ENCODE results near the gene RASSF5.
A peak's percentile ranks its signal among the peaks of the same experiment; 100 is the strongest.
"Not testable (repeated sequence)": the region's sequence is repeated elsewhere in the genome, so short reads cannot be mapped to it uniquely, and the experiment has no call there.

RASSF5 gene

DNA sequence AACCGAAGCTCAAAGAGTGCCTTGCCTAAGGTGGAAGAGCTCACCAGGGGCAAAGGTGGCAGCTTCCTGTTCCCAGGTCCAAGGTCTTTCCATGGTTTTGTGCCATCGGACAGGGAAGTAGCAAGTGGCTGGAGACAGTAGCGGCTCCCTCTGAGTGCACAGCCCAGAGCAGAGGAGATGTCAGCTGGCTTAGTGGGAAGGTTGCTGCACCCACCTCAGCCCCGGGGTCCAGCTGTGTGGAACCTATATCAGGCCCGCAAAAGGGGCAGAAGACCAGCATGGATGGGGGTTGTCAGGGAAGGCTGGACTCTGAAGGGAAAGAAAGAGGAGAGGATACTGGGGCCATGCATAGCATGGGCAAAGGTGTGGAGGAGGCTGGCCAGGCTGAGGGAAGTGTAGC, 30.2 kb upstream of the RASSF5 start:
- no peak for DNase-seq

- DNase-seq: no peak
These were observed 29.6 kb upstream of the RASSF5 start for GRCh38 chr1:206477581-206478380.

DNA sequence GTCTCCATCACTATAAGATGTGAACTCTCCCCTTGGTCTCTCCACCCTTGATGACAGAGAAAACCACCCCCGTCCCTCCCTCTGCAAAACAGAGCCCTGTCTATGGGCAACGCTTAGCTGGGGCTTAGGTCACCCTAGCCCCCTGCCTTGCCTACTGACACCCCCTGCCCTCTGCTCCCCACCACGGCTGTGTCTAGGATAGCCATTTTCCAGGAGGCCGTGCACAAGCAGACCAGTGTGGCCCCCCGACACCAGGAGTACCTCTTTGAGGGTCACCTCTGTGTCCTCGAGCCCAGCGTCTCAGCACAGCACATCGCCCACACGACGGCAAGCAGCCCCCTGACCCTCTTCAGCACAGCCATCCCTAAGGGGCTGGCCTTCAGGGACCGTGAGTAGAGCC, 28.6 kb upstream of the RASSF5 start:
- DNase-seq: no peak

GRCh38 chr1:206479183-206480125, 27.9 kb upstream of the RASSF5 start:
- peak; percentile 75 for DNase-seq

DNA sequence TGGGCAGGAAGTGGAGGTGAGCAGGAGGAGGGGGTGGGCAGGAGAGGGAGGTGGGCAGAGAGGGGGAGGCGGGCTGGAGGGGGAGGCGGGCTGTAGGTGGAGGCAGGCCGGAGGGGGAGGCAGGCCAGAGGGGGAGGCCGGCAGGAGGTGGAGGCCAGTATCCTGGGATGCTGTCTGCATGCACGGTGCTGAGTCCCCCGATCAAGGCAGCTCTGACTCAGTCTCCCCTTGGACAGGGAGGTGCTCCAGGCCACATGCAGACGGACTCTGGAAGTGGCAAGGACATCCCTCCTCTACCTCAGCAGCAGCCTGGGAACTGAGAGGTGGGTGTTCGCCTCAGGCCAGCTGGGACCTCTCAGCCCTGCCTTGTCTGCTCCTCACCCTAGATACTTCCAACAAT, 27.1 kb upstream of the RASSF5 start:
- no peak for DNase-seq

GRCh38 chr1:206482611-206483010, 24.7 kb upstream of the RASSF5 start:
- no peak for DNase-seq

- not testable (repeated sequence) for DNase-seq
These were observed 23.5 kb upstream of the RASSF5 start for GRCh38 chr1:206483864-206484263.

- no peak for DNase-seq
These were observed 22.4 kb upstream of the RASSF5 start for GRCh38 chr1:206484901-206485300.

GRCh38 chr1:206486995-206487788, 20.1 kb upstream of the RASSF5 start:
- no peak for DNase-seq

- DNase-seq: no peak
These were observed 19.4 kb upstream of the RASSF5 start for GRCh38 chr1:206487970-206488369.

GRCh38 chr1:206488466-206488865, 18.9 kb upstream of the RASSF5 start:
- no peak for DNase-seq

GRCh38 chr1:206489980-206490770, 17.2 kb upstream of the RASSF5 start:
- peak; percentile 83 for DNase-seq

DNA sequence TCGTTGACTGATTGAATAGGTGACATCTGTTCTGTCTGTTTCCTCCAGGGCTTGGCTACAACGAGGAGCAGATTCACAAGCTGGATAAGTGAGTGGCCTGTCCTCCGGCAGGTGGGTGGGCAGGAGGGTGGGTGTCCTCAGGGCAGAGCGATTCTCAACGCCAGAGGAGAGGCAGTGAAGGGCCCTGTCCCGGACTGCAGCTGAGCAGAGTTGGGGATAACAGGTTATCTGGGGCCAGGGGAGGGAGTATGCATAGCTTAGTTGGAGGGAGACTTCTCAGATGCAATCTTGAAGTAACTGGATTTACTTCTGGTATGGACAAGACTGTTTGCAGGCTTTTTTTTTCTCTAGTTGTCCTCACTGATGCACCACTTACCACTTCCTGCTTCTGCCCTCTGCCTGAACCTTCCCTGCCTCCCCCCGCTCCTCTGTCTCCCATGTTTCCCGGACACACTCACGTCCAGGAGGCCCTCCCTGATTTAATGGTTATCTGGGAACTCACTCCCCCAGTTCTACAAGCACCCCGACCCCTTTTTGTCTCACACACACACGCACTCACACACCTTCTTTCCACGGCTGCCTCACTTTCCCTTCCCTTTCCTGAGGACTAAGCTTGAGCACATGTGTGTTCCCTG, 16.4 kb upstream of the RASSF5 start:
- DNase-seq: no peak

- DNase-seq: no peak
These were observed 15.7 kb upstream of the RASSF5 start for GRCh38 chr1:206491616-206492015.

- no peak for DNase-seq
These were observed 14.7 kb upstream of the RASSF5 start for GRCh38 chr1:206492589-206492988.

GRCh38 chr1:206493279-206493678, 14.1 kb upstream of the RASSF5 start:
- no peak for DNase-seq

GRCh38 chr1:206495011-206495461, 12.3 kb upstream of the RASSF5 start:
- DNase-seq: no peak

GRCh38 chr1:206495493-206496046, 11.8 kb upstream of the RASSF5 start:
- no peak for DNase-seq

GRCh38 chr1:206496131-206496793, 11.1 kb upstream of the RASSF5 start:
- no peak for DNase-seq

DNA sequence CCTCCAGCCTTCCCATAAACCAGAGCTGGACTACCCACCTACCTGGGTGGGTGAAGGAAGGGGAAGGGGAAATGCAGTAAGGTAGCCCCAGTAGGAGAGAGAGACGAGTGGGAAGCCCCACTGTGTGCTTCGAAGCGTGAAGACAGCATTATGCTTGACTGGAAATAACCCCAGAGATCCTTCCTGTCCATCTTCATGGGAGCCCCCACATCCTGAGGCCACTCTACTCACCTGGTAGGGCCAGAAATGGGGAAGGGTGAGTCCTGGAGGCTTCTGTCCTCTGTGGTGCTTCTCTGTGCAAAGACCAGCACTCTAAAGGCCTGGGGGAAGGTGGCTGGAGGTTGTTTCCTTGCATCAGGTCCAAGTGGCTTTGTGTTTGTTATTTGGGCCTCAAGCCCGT, 10.0 kb upstream of the RASSF5 start:
- no peak for DNase-seq

DNA sequence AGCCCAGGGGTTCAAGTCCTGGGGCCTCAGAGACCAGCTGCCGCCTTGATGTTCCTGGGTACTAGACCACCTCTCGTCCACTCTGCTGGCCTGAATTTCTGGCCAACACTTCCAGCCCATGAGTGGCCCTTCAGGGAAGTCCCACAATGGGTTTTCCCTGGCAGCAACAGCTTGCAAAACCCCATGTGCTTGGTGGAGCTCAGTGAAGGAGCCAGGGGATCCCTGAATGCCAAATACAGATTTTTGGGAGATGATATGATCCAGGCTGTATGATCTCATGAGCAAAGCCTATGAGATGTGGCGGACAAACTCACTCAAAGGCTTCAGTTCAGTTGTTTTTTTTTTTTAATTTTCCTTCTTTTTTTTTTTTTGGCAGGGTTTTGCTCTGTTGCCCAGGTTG, 9.6 kb upstream of the RASSF5 start:
- DNase-seq: no peak

Data from femur (tissue), 1 donor.